Measurements from ENCODE around the gene RBSN.
A peak's percentile ranks its signal among the peaks of the same experiment; 100 is the strongest.

Gene RBSN

DNA sequence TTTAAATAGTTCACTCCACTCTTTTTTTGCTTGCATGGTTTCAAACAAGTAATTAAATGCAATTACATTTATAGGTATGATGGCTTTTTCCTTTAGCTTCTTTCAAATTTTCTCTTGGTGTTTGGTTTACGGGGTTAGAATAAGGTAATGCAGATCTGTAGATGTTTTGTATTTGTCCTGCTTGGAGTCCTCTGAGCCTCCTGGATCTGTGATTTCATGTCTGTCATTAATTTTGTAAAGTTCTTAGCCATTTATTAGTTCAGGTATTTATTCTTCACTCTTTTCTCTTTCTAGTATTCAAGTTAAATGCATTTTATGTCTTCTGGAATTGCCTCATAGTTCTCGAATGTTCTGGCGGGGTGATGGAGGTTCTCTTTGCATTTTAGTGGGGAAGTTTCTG, 32.5 kb downstream of the RBSN start:
- H3K4me3 ChIP-seq (ENCODE audit: low read length), result no peak overlapping the region
- no peaks in the 10 kb centered on the region for H3K36me3 ChIP-seq (ENCODE audit: control insufficient read depth, insufficient read depth, low read length)
- H3K27me3 ChIP-seq (ENCODE audit: control insufficient read depth, insufficient read depth, low read length), result no peaks in the 10 kb centered on the region
- no peak overlapping the region for H3K9ac ChIP-seq (ENCODE audit: low read length)
- H3K4me1 ChIP-seq (ENCODE audit: control insufficient read depth, insufficient read depth, low read length), result peaks cover 15% of the 10 kb centered on the region
- no peaks in the 10 kb centered on the region for H3K9me3 ChIP-seq (ENCODE audit: control insufficient read depth, low read length)

DNA sequence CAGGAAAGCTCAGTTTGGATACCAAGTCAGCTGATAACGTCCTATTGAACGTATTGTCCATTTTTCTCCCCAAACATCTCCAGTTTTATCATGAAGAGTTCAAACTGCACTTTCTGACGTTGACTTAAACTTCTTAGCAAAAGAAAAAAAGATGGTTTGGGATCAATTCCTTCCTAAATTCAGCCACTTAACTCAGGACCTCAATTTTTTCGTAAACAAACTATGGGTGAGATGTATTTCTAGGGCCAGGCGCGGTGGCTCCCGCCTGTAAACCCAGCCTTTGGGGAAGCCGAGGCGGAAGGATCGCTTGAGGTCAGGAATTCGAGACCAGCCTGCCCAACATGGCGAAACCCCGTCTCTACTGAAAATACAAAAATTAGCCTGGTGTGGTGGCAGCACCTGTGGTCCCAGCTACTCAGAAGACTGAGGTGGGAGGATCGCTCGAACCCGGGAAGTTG, 33.4 kb downstream of the RBSN start:
- H3K9ac ChIP-seq (ENCODE audit: low read length), result peak overlapping the region; percentile 89
- peaks cover 15% of the 10 kb centered on the region for H3K4me1 ChIP-seq (ENCODE audit: control insufficient read depth, insufficient read depth, low read length)
- H3K27me3 ChIP-seq (ENCODE audit: control insufficient read depth, insufficient read depth, low read length), result no peaks in the 10 kb centered on the region
- no peaks in the 10 kb centered on the region for H3K9me3 ChIP-seq (ENCODE audit: control insufficient read depth, low read length)
- H3K4me3 ChIP-seq (ENCODE audit: low read length), result peak overlapping the region; percentile 80
- H3K36me3 ChIP-seq (ENCODE audit: control insufficient read depth, insufficient read depth, low read length), result no peaks in the 10 kb centered on the region

GRCh38 chr3:15064835-15065549, 34.0 kb downstream of the RBSN start, which contains the start of gene MRPS25:
Gene MRPS25 (minus strand): TSS chr3:15065315. CDS start chr3:15065194, 121 bp downstream.
- Histone ChIP-seq H3K9ac (ENCODE audit: low read length) (peak within 1 kb of the TSS; percentile 89), H3K27me3 (ENCODE audit: control insufficient read depth, insufficient read depth, low read length) (no peaks in the 10 kb centered on the region), H3K4me1 (ENCODE audit: control insufficient read depth, insufficient read depth, low read length) (peaks cover 15% of the 10 kb centered on the region), H3K4me3 (ENCODE audit: low read length) (peak within 1 kb of the TSS; percentile 80), H3K9me3 (ENCODE audit: control insufficient read depth, low read length) (no peaks in the 10 kb centered on the region), H3K36me3 (ENCODE audit: control insufficient read depth, insufficient read depth, low read length) (no peaks in the 10 kb centered on the region)

DNA sequence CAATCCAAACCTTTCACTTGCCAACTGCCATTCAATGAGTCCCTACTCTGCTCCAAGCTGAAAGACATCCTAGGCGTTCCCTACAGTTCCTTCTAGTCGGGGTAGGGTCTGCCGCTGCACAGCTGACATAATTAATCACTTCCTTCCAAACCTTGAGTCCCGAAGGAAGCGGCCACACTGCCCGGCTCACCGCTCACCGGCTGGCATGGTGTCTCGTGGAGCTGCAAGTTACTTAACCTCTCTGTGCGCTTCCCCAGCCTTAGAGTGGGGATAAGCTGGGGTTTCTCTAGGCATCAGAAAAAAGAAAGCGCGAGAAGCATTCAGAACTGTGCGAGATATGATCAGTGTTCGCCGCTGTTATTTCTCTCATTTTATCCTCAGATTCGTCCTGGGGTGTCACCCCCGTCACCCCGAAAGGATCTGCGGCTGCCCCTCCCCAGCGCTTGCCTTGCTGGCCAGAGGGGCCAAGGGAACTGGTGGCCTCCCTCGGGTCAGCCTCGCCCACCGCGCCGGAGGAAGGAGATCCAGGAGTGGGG, 34.6 kb downstream of the RBSN start:
- Histone ChIP-seq H3K36me3 (ENCODE audit: control insufficient read depth, insufficient read depth, low read length) (no peaks in the 10 kb centered on the region), H3K9me3 (ENCODE audit: control insufficient read depth, low read length) (no peaks in the 10 kb centered on the region), H3K27me3 (ENCODE audit: control insufficient read depth, insufficient read depth, low read length) (no peaks in the 10 kb centered on the region), H3K4me3 (ENCODE audit: low read length) (peak overlapping the region; percentile 80), H3K9ac (ENCODE audit: low read length) (peak overlapping the region; percentile 89), H3K4me1 (ENCODE audit: control insufficient read depth, insufficient read depth, low read length) (peaks cover 15% of the 10 kb centered on the region)

- peak overlapping the region; percentile 80 for H3K4me3 ChIP-seq (ENCODE audit: low read length)
- no peaks in the 10 kb centered on the region for H3K27me3 ChIP-seq (ENCODE audit: control insufficient read depth, insufficient read depth, low read length)
- peaks cover 15% of the 10 kb centered on the region for H3K4me1 ChIP-seq (ENCODE audit: control insufficient read depth, insufficient read depth, low read length)
- H3K9me3 ChIP-seq (ENCODE audit: control insufficient read depth, low read length), result no peaks in the 10 kb centered on the region
- peak overlapping the region; percentile 89 for H3K9ac ChIP-seq (ENCODE audit: low read length)
- no peaks in the 10 kb centered on the region for H3K36me3 ChIP-seq (ENCODE audit: control insufficient read depth, insufficient read depth, low read length)
Observed at GRCh38 chr3:15063656-15064286, 35.2 kb downstream of the RBSN start.

DNA sequence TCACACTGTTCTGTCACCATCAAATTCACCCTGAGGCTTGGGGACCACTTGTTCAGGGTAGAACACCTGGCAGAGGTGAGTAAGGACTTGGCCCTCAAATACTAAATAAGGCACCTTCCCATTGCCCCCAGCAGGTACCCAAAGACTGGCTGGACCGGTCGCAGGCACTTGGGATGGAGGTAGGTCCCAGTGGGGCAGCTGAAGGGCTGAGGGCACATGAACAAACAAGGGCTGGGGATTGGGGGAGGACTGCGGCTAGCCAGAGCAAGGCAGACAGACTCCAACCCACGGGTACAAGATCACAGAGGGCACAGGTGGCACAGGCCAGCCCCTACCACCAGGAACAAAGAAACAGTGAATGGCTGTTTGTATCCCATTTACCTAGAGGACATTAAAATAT, 35.7 kb downstream of the RBSN start:
- no peak overlapping the region for H3K4me3 ChIP-seq (ENCODE audit: low read length)
- H3K27me3 ChIP-seq (ENCODE audit: control insufficient read depth, insufficient read depth, low read length), result no peaks in the 10 kb centered on the region
- H3K9ac ChIP-seq (ENCODE audit: low read length), result no peak overlapping the region
- no peaks in the 10 kb centered on the region for H3K36me3 ChIP-seq (ENCODE audit: control insufficient read depth, insufficient read depth, low read length)
- no peaks in the 10 kb centered on the region for H3K9me3 ChIP-seq (ENCODE audit: control insufficient read depth, low read length)
- H3K4me1 ChIP-seq (ENCODE audit: control insufficient read depth, insufficient read depth, low read length), result peaks cover 15% of the 10 kb centered on the region

DNA sequence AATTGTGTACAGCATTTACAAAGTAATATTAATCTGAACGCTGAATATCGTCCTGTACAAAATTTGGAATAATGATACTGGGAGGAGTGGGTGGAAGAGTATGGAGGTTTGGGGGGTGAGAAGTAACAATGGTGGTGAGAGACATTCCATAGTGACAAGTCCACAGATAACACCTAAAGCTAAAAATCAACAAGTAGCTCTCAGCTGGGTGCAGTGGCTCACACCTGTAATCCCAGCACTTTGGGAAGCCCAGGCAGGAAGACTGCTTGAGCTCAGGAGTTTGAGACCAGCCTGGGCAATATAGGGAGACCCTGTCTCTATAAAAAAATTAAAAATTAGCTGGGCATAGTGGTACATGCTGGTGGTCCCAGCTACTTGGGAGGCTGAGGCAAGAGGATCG, 38.9 kb downstream of the RBSN start:
- no peak overlapping the region for H3K4me3 ChIP-seq (ENCODE audit: low read length)
- H3K27me3 ChIP-seq (ENCODE audit: control insufficient read depth, insufficient read depth, low read length), result no peaks in the 10 kb centered on the region
- H3K36me3 ChIP-seq (ENCODE audit: control insufficient read depth, insufficient read depth, low read length), result no peaks in the 10 kb centered on the region
- peaks cover 15% of the 10 kb centered on the region for H3K4me1 ChIP-seq (ENCODE audit: control insufficient read depth, insufficient read depth, low read length)
- H3K9me3 ChIP-seq (ENCODE audit: control insufficient read depth, low read length), result no peaks in the 10 kb centered on the region
- H3K9ac ChIP-seq (ENCODE audit: low read length), result no peak overlapping the region

- Histone ChIP-seq H3K4me1 (ENCODE audit: control insufficient read depth, insufficient read depth, low read length) (peaks cover 3% of the 10 kb centered on the region), H3K9ac (ENCODE audit: low read length) (no peak overlapping the region), H3K9me3 (ENCODE audit: control insufficient read depth, low read length) (no peaks in the 10 kb centered on the region), H3K36me3 (ENCODE audit: control insufficient read depth, insufficient read depth, low read length) (peaks cover 7% of the 10 kb centered on the region), H3K27me3 (ENCODE audit: control insufficient read depth, insufficient read depth, low read length) (no peaks in the 10 kb centered on the region), H3K4me3 (ENCODE audit: low read length) (no peak overlapping the region)
Observed at GRCh38 chr3:15056676-15057404, 42.1 kb downstream of the RBSN start.

DNA sequence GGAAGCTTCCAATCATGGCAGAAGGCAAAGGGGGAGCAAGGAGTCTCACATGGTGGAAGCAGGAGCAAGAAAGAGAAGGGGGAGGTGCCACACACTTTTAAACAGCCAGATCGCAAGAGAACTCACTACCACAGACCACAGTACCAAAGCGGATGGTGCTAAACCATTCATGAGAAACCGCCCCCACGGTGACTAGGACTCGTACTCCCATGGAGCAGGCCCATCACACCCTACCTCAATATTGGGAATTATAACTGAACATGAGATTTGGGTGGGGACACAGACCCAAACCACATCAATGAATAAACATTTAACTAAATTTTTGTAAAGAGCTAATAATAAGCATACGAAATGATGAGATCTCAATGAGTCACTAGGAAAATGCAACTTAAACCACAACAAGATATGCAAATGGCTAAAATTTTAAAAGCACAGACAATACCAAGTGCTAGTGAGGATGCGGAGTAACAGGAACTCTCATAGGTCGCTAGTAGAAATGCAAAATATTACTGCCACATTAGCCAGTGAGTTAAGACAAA, 43.9 kb downstream of the RBSN start:
- peaks cover 6% of the 10 kb centered on the region for H3K4me1 ChIP-seq (ENCODE audit: control insufficient read depth, insufficient read depth, low read length)
- no peak overlapping the region for H3K4me3 ChIP-seq (ENCODE audit: low read length)
- peaks cover 10% of the 10 kb centered on the region for H3K36me3 ChIP-seq (ENCODE audit: control insufficient read depth, insufficient read depth, low read length)
- H3K9me3 ChIP-seq (ENCODE audit: control insufficient read depth, low read length), result no peaks in the 10 kb centered on the region
- no peaks in the 10 kb centered on the region for H3K27me3 ChIP-seq (ENCODE audit: control insufficient read depth, insufficient read depth, low read length)
- H3K9ac ChIP-seq (ENCODE audit: low read length), result no peak overlapping the region

GRCh38 chr3:15053541-15053940, 45.4 kb downstream of the RBSN start:
- no peaks in the 10 kb centered on the region for H3K9me3 ChIP-seq (ENCODE audit: control insufficient read depth, low read length)
- peaks cover 6% of the 10 kb centered on the region for H3K4me1 ChIP-seq (ENCODE audit: control insufficient read depth, insufficient read depth, low read length)
- H3K27me3 ChIP-seq (ENCODE audit: control insufficient read depth, insufficient read depth, low read length), result no peaks in the 10 kb centered on the region
- H3K36me3 ChIP-seq (ENCODE audit: control insufficient read depth, insufficient read depth, low read length), result peaks cover 15% of the 10 kb centered on the region
- no peak overlapping the region for H3K4me3 ChIP-seq (ENCODE audit: low read length)
- no peak overlapping the region for H3K9ac ChIP-seq (ENCODE audit: low read length)

- no peak overlapping the region for H3K4me3 ChIP-seq (ENCODE audit: low read length)
- peaks cover 15% of the 10 kb centered on the region for H3K36me3 ChIP-seq (ENCODE audit: control insufficient read depth, insufficient read depth, low read length)
- H3K9me3 ChIP-seq (ENCODE audit: control insufficient read depth, low read length), result no peaks in the 10 kb centered on the region
- H3K27me3 ChIP-seq (ENCODE audit: control insufficient read depth, insufficient read depth, low read length), result no peaks in the 10 kb centered on the region
- H3K4me1 ChIP-seq (ENCODE audit: control insufficient read depth, insufficient read depth, low read length), result peaks cover 6% of the 10 kb centered on the region
- no peak overlapping the region for H3K9ac ChIP-seq (ENCODE audit: low read length)
Observed at GRCh38 chr3:15052335-15053242, 46.4 kb downstream of the RBSN start.
